ENCODE data around the gene SYNGR2.
"Not testable (repeated sequence)": the region's sequence is repeated elsewhere in the genome, so short reads cannot be mapped to it uniquely, and the experiment has no call there.

Gene SYNGR2

DNA sequence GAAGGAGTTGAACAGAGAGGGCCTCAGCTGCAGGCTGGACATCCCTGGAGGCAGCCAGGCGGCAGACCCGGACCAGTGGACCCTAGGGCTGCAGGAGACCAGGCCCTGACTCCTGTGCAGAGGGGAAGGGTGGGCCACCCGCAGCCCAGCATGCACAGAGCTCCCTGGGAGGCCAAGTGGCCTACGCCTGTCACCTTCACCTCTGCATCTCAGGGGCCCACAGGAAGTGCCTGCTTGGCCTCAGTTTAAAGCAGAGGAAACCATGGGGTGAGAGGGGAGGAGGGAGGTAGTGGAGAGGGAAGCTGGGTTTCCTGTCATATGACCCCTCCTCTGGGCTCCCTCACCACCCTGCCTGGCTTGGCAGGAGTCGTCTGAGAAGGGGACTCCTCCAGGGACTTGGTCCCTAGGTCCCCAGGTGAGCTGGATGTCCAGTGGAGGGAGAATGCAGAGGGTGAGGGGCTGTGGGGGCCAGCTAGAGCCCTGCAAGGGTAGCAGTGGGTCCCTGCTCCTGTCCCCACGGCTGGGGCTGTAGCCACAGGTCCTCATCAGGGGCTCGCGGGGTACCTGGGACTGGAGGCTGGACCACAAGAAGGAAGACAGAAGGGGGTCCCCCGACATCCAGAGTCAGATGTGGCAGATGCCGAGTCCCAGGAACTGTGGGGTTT is 37.8 kb upstream of the SYNGR2 start, which contains the start of gene TMC8:
Gene TMC8 (plus strand): TSS at position 335 of the 665 bp plus-strand sequence. CDS start 818 bp downstream, outside the sequence.
- DNase-seq: no peak

DNA sequence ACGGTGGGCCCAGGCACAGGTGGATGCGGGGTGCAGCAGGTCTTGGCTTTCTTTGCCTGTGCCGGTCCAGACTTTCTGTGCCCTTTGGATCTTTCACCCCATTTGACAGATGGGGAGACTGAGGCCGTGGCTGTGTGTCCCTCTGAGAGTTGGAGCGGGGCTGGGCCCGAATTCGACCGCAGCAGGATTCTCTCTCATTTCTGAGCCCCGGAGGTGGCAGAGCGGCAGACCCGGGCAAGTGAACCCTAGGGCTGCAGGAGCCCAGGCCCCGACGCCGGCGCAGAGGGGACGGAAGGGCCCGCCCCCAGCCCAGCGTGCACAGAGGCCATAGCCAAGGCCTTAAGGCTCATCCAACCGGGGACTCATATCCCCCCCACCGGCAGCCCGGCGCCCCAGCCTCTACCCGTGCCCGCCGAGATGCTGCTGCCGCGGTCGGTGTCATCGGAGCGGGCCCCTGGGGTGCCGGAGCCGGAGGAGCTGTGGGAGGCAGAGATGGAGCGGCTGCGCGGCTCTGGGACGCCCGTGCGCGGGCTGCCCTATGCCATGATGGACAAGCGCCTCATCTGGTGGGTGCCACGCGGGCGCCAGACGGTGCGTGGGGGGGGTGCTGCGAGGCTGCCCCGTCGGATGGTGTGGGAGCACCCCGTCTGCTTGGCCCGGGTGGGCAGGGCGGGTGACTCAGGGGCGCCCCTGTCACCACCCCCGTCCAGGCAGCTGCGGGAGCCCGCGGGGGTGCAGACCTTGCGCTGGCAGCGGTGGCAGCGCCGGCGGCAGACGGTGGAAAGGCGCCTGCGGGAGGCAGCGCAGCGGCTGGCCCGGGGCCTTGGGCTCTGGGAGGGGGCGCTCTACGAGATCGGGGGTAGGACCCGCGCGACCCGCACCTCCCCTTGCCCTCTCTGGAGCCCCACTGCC is 37.0 kb upstream of the SYNGR2 start:
- DNase-seq: no peak

DNA sequence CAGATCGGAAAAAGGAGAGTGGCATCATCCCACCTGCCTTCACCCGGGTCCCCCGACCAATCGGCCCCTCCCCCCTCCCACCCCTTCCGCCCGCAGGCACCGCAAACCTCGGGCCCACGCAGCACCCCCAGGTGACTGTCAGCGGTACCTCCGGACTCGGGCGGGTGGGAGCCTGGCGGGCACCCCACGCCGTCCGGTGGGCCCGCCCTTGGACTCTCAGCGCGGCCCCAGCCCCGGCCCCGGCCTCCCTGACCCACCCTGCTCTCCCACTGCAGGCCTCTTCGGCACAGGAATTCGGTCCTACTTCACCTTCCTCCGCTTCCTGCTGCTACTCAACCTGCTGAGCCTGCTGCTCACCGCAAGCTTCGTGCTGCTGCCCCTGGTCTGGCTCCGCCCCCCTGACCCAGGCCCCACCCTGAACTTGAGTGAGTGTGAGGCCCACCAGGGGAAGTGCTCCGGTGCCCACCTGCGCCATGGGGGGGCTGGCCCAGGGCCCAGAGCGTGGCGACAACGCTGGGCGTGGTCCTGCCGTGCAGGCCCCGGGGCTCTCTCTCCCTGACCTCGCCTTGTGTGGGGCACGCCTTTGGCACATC is 36.2 kb upstream of the SYNGR2 start:
- DNase-seq: peak; percentile 28

DNA sequence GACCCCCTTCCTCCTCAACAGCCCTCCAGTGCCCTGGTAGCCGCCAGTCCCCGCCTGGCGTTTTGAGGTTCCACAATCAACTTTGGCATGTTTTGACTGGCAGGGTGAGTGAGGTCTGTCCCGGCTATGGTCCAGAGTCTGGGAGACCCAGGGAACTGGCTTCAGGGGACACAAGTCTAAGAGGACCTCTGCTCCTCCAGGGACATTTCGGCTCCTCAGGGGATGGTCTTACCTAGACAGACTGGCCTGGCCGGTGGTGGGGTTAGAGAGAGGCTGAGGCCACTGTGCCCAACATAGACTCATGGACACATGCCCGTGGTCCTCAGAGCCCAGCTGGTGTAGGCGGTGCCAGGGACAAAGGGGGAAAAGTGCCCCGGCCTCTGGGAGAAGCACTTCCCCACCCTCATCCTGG is 35.6 kb upstream of the SYNGR2 start:
- DNase-seq: no peak

DNA sequence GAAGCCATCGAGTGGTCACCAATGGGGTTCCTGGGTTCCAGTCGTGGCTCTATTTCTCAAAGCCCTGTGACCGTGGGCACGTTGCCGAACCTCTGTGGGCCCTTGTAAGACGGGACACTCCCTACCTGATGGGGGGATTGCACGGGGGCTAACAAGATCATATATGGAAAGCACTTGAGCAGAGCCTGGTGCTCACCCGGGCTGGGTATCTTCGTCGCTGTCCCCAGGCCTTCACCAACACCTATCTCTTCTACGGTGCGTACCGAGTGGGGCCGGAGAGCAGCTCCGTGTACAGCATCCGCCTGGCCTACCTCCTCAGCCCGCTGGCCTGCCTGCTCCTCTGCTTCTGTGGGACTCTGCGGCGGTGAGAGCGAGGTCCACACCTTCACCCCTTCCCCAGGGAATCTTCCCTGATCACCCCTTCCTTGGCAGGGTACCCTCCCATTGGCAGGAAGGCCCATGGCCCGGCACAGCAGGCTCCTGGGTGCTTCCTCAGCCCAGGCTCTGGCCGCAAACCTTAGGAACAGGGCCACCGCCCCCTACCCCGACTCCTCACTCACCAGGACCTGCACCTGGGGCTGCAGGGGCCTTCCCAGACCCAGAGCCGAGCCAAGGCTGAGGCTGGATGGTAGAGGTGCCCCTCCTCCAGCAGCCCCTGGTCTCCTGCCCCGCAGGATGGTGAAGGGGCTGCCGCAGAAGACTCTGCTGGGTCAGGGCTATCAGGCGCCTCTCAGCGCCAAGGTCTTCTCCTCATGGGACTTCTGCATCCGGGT is 35.0 kb upstream of the SYNGR2 start:
- DNase-seq: no peak

DNA sequence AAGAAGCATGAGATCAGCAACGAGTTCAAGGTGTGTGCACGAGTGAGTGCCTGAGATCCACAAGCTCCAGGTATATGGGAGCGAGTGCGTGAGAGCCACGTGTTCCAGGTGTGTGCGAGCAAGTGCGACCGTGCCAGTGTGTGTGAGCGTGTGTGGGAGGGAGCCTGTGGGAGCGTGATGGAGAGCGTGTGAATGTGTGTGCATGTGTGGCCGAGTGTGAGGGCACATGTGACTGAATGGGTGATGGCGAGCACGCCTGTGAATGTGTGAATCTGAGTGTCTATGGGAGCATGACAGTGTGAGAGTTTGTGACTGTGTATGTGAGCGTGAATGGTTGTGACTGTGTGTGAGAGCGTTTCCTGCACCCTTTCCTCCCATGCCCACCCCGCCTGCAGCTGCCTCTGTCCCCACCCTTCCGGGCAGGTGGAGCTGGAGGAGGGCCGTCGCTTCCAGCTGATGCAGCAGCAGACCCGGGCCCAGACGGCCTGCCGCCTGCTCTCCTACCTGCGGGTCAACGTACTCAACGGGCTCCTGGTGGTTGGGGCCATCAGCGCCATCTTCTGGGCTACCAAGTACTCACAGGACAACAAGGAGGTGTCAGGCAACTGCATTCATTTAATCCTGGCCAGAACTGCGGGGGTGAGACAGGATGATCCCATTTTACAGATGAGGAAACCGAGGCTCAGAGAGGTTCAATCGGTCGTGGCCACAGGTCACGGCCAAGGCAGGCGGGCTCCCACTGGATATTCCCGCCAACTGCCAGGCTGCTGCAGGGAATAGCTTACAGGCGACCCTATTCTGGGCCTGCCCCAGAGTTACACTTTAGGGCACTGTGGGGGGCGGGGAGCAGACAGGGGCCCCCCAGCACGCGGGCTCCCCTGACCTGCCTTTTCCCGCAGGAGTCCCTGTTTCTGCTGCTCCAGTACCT is 34.1 kb upstream of the SYNGR2 start:
- DNase-seq: peak; percentile 77

DNA sequence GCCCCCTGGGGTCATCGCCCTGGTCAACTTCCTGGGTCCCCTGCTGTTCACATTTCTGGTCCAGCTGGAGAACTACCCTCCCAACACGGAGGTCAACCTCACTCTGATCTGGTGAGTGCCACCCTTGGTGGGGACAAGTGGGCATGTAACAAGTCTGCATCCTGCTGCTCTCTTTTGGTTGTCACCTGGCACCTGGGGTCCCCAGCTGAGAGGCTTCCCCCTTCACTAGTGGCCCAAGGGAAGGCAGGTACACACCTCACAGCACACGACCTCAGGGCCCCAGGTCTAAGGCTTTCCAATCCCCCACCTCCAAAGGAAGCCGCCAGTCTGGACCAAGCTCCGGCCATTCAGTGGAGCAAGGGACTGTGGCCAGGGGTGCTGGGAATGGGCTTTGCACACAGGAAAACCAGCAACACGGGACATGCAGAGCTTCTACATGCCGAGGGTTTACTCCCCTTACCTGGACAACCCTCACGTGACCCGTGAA is 33.4 kb upstream of the SYNGR2 start:
- no peak for DNase-seq

DNA sequence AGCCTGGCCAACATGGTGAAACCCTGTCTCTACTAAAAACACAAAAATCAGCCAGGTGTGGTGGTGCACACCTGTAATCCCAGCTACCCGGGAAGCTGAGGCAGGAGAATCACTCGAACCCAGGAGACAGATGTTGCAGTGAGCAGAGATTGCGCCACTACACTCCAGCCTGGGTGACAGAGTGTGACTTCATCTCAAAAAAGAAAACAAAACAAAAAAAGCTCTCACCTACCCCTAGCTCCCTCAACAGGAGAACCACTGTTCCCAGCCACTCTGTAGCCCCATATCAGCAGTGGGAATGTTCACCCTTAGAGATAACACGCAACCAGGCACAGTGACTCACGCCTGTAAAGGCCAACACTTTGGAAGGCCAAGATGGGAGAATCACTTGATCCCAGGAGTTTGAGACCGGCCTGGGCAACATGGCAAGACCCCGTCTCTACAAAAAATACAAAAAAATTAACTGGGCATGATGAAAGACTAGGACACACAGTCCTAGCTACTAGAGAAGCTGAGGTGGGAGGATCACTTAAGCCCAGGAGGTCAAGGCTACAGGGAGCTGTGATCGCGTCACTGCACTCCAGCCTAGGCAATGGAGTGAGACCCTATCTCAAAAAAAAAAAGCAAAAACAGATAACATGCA is 32.4 kb upstream of the SYNGR2 start:
- DNase-seq: no peak

DNA sequence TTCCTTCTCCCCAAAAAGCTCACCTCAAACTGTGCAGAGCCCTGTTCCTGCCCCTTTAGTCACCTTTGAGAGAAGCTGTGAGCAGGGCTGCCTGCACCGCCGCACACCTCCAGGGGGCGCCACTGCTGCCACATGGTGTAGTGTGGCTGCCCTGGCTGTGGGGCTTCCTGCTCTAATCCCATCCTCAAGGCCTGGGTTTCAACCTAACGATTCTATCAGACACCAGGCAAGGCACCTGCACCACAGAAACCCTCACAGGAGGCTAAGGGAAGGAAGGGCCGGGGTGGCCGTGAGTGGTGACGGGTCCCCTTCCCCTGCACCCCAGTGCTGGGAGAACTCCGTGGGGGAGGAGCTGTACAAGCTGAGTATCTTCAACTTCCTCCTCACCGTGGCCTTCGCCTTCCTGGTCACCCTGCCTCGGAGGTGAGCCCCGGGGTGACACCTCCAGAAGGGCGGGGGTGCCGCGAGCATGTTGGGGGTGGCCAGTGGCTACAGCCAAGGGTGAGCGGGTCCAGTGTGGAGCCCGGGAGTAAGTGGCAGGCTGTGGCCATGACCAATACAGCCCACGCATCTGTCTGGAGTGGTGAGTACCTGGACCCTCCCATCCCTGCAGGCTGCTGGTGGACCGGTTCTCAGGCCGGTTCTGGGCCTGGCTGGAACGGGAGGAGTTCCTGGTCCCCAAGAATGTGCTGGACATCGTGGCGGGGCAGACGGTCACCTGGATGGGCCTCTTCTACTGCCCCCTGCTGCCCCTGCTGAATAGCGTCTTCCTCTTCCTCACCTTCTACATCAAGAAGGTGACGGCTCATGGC is 30.8 kb upstream of the SYNGR2 start:
- DNase-seq: peak; percentile 25

DNA sequence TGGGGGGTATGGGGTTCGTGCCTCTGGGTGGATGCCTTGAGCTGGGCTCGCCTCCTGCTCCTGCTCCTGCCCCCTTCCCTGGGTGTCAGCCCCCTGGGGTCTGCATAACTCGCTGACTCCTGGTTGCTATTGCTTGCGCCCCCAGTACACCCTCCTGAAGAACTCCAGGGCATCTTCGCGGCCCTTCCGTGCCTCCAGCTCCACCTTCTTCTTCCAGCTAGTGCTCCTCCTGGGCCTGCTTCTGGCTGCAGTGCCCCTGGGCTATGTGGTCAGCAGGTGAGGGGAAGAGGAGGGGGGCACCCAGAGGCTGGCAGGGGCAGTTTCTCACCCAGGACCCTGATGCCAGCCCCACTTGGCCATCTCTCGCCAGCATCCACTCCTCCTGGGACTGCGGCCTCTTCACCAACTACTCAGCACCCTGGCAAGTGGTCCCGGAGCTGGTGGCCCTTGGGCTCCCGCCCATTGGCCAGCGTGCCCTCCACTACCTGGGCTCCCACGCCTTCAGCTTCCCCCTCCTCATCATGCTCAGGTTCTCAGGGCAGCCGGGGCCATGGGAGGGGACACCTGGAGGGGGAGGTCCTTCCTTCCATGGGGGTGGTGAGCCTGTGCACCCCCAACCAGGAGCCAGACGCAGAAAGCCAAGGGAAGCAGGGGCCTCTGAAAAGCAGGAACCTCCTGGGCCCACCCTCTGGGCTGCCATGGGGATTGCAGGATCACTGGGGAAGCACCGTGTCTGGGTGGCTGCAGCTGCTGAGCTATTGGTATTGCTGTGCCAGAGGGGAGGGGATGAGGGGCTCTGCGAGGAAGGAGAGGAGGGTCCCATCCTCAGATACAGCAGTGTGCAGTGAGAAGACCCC is 29.9 kb upstream of the SYNGR2 start:
- DNase-seq: no peak

DNA sequence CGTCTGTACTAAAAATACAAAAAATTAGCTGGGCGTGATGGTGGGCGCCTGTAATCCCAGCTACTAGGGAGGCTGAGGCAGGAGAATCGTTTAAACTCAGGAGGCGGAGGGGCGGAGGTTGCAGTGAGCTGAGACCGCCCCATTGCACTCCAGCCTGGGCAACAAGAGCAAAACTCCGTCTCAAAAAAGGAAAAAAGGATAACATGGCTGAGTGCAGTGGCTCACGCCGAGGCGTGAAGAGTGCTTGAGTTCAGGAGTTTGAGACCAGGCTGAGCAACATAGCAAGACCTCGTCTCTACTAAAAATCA is 28.6 kb upstream of the SYNGR2 start:
- not testable (repeated sequence) for DNase-seq

DNA sequence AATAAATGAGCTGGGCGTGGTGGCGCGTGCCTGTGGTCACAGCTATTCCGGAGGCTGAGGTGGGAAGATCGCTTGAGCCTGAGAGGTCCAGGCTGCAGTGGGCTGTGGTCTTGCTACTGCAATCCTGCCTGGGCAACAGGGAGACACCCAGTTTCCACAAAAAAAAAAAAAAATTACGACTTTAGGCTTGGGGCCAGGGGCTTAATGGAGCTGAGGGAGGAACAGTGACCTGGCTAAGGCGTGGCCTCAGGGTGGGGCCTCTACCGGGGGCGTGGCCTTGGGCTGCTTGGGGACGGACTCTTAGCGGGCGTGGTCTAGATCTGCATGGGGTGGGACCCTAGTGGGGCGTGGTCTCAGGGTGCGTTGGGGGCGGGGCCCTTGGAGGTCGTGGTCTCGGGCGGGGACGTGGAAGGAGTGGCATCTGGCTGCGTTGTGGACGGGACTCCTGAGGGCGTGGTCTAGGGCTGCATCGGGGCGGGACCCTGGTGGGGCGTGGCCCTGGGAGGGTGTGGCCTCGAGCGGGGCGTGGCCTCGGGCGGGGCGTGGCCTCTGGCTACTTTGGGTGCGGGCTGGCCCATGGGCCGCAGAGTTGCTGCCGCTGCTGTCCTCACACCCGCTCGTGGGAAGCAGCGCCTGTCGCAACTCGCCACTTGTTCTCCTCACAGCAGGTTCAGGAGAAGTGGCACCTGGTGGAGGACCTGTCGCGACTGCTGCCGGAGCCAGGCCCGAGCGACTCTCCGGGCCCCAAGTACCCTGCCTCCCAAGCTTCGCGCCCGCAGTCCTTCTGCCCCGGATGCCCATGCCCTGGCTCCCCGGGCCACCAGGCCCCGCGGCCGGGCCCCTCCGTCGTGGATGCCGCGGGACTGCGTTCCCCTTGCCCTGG is 28.0 kb upstream of the SYNGR2 start:
- DNase-seq: peak; percentile 100

DNA sequence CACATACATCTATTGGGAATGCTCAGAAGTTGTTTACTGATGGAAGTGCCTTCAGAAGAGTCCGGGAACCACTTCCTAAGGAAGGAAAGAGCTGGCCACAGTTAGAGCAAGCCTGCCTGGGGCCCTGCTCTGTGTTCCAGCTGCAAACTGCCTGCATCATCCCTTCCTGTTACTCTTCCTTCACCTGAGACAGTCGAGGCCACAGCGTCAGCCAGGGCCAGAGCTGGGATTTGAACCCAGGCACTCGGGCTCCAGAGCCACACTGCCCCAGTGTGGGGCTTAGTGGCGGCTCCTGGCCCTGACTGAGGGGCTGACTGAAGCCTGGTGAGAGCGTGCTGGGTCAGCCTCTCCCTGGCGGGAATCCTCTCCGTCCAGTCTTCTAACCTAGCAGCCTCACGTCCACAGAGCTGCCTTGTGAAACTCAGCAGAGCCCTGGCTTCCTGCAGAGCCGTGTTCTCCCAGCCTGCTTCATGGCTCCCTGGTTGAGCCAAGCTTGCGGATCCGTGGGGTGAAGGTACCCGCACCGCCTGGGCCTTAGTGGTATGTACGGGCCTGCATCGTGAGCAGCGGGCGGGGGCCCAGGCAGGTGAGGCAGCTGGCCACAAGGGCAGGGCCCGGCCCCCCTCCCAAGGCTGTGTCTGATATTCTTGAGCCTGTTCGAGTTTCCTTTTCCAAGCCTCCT is 26.8 kb upstream of the SYNGR2 start:
- DNase-seq: no peak

DNA sequence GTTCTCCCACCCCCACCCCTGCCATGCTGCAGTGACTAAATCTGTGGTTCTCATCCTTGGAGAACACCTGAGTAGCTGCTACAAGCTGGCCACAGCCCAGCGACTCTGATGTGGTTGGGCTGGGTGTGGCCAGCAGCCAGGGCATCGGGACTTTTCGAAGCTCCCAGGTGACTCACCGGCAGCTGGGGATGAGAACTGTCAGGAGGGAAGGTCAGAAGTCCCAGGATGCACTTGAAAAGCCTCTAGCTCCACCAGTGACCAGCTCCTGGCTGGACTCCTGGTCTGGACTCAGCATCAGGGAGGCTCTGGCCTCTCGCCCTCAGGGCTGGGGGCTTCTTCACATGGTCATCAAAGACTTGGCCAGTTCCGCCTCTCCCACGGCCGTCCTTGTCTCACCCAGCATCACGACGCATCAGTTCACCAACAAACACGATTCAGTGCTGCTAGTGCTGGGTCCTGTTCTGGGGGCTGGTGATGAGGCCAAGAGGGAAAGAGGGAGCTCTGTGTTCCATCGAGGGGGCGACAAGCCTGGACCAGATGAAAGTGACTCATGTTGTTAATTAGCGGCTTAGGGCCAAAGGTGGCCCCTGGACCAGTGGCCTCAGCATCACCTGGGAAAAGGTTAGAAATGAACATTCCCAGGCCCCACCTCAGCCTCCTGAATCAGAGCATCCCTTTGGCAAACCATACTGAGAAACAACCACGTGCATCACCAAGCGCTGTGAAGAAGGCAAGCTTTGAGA is 26.1 kb upstream of the SYNGR2 start:
- no peak for DNase-seq

DNA sequence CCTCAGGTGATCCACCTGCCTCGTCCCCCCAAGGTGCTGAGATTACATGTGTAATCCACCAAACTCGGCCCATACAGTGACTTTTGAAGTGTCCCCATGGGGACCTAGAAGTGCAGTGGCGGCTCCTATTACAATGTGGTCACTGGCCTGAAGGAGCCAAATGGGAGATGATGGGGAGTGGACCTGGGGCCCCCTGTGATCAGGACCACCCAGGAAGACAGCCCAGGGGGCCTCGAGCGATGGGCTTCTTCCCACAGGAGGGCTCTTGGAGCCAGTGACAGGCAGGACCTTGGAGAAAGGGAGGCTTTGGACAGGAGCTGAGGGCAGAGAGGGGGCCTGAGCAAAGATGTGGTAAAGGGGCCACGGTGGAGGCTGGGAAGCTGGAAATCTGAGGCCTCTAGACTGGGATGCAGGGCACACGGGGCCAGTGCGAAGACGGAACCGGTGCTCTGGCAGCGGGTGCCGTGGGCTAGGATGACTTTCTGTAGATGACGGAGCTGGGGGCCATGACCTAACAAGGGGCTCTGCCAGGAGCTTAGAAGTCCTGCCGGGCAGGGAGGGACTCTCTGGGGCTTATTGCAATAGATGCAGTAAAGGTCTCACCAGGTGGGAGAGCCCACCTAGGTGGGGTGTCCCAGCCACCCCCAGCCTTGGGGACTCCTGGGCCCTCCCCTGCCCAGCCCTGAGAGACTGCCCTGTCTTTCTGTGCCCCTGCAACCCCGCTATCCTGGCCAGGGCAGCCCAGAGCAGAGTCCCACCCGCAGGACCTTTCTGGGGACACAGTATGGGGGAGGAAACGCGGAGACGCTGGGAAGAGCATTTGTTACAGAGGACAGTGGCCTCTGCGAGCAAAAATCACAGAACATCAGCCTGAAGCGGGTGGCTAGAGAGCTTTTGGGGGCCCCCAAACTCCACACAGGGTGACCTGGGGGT is 24.9 kb upstream of the SYNGR2 start:
- no peak for DNase-seq
